GM23338 (cell line): ENCODE results near the gene UBXN7. TPM values are rescaled to one million over a fixed set of nuclear protein-coding genes. Genes with fewer than 3 reads are reported as not detected.

Source experiments
- ATAC-seq: fragments of 200-7000 bp; cut with Tn5 transposase; 3 replicates; pipeline ENCODE4 v1.9.1; 2020
- DNase-seq: peaks from one replicate; pipeline ENCODE4 v3.0.0-alpha.2; 2015; ENCODE audit warnings: low spot score
- H2AFZ ChIP-seq: fragments of 200-600 bp; sonication (generic); 2 replicates; pipeline ENCODE4 v1.8.0; 2016; ENCODE audit warnings: antibody characterized with exemption, mild to moderate bottlenecking, moderate library complexity
- H3F3A ChIP-seq: fragments of 200-600 bp; sonication (generic); replicated peaks from 2 replicates; pipeline ENCODE4 v1.8.0; 2017; ENCODE audit warnings: antibody characterized with exemption, mixed run types, low read depth
- H3K27ac ChIP-seq: fragments of 200-600 bp; sonication (generic); 2 replicates; pipeline ENCODE4 v1.6.1; 2016; ENCODE audit warnings: low read depth
- H3K27me3 ChIP-seq: fragments of 200-600 bp; sonication (generic); 2 replicates; pipeline ENCODE4 v1.8.0; 2016; ENCODE audit warnings: mild to moderate bottlenecking, mixed run types, moderate library complexity; ENCODE audit not compliant: insufficient read depth
- H3K36me3 ChIP-seq: fragments of 200-600 bp; sonication (generic); 2 replicates; pipeline ENCODE4 v1.8.0; 2016; ENCODE audit warnings: mild to moderate bottlenecking; ENCODE audit not compliant: insufficient read depth
- H3K4me1 ChIP-seq: fragments of 200-600 bp; sonication (generic); 2 replicates; pipeline ENCODE4 v1.8.0; 2016; ENCODE audit warnings: mild to moderate bottlenecking, moderate library complexity; ENCODE audit not compliant: insufficient read depth
- H3K4me2 ChIP-seq: fragments of 200-600 bp; sonication (generic); 2 replicates; pipeline ENCODE4 v1.7.1; 2017; ENCODE audit warnings: mixed run types
- H3K4me3 ChIP-seq: fragments of 200-600 bp; sonication (generic); 2 replicates; pipeline ENCODE4 v1.6.1; 2016; ENCODE audit warnings: mixed run types
- H3K79me2 ChIP-seq: fragments of 200-600 bp; sonication (generic); replicated peaks from 2 replicates; pipeline ENCODE4 v1.8.0; 2017; ENCODE audit warnings: mild to moderate bottlenecking; ENCODE audit not compliant: insufficient read depth
- H3K9me2 ChIP-seq: fragments of 200-600 bp; sonication (generic); 2 replicates; pipeline ENCODE4 v1.8.0; 2017; ENCODE audit not compliant: insufficient read depth
- H4K20me1 ChIP-seq: fragments of 200-600 bp; sonication (generic); replicated peaks from 2 replicates; pipeline ENCODE4 v1.8.0; 2017; ENCODE audit warnings: mild to moderate bottlenecking; ENCODE audit not compliant: insufficient read depth
- H3K27ac Mint-ChIP-seq: 2 replicates; pipeline ENCODE4 v1.8.0; 2020; ENCODE audit warnings: inconsistent platforms, mild to moderate bottlenecking, moderate library complexity, mixed read lengths
- H3K27me3 Mint-ChIP-seq: 3 replicates; pipeline ENCODE4 v1.8.0; 2022; ENCODE audit warnings: low read depth, mild to moderate bottlenecking, moderate library complexity, mixed read lengths, inconsistent platforms; ENCODE audit not compliant: insufficient read depth, poor library complexity
- H3K36me3 Mint-ChIP-seq: 3 replicates; pipeline ENCODE4 v1.8.0; 2021; ENCODE audit warnings: low read depth, mild to moderate bottlenecking, inconsistent platforms, moderate library complexity, mixed read lengths
- H3K4me1 Mint-ChIP-seq: 3 replicates; pipeline ENCODE4 v1.8.0; 2020; ENCODE audit warnings: mild to moderate bottlenecking, inconsistent platforms, mixed read lengths
- H3K4me3 Mint-ChIP-seq: 3 replicates; pipeline ENCODE4 v1.8.0; 2021; ENCODE audit warnings: moderate library complexity, mild to moderate bottlenecking, inconsistent platforms, mixed read lengths
- H3K9me3 Mint-ChIP-seq: 3 replicates; pipeline ENCODE4 v1.8.0; 2020; ENCODE audit warnings: moderate library complexity, mild to moderate bottlenecking, inconsistent platforms, mixed read lengths
- CTCF ChIP-seq, 2 experiments: fragments of 200-600 bp in 1 of 2; sonication (generic) in 1 of 2; conservative IDR thresholded peaks; 2 replicates each; pipeline versions ENCODE4 v1.5.1 to v1.6.1; 2016 to 2017; ENCODE audit warnings: antibody characterized with exemption in 2 of 2, low read depth in 2 of 2, mild to moderate bottlenecking in 2 of 2, moderate library complexity in 1 of 2
- EZH2 ChIP-seq: fragments of 200-600 bp; sonication (generic); IDR thresholded peaks from one replicate; pipeline ENCODE4 v1.8.0; 2017; ENCODE audit warnings: antibody characterized with exemption, mild to moderate bottlenecking, low read depth; ENCODE audit not compliant: unreplicated experiment
- EZH2phosphoT487 ChIP-seq: fragments of 200-600 bp; sonication (generic); IDR thresholded peaks from one replicate; pipeline ENCODE4 v1.8.1; 2018; ENCODE audit warnings: antibody characterized with exemption; ENCODE audit not compliant: unreplicated experiment
- POLR2AphosphoS5 ChIP-seq: IDR thresholded peaks from 2 replicates; pipeline ENCODE4 v1.6.1; 2016; ENCODE audit warnings: antibody characterized with exemption, low read depth
- REST ChIP-seq: IDR thresholded peaks from one replicate; pipeline ENCODE4 v1.6.1; 2018; ENCODE audit warnings: antibody characterized with exemption; ENCODE audit not compliant: unreplicated experiment
- STAT1 ChIP-seq: IDR thresholded peaks from one replicate; pipeline ENCODE4 v1.6.1; 2016; ENCODE audit warnings: antibody characterized with exemption; ENCODE audit not compliant: unreplicated experiment
- ZNF331 ChIP-seq: fragments of 250-450 bp; sonication (Bioruptor Pico); IDR thresholded peaks from 2 replicates; pipeline ENCODE4 v1.5.0; 2020; ENCODE audit warnings: low read depth, mild to moderate bottlenecking, moderate library complexity
- polyA plus RNA-seq: library from polyadenylated mRNA; unstranded; fragments of >200 nt; fragmentation: Nextera tagmentation; extraction: Ambion mirVana; gene quantifications from 2 replicates; pipeline ENCODE4 v1.2.1, GENCODE V29; 2016
- total RNA-seq: library from RNA; depleted of rRNA; stranded (reverse); fragments of >200 nt; shearing (Covaris generic); gene quantifications from 2 replicates; pipeline ENCODE4 v1.2.3, GENCODE V29; 2014

UBXN7 gene
- total and polyA plus RNA-seq, 2 experiments from 2014 or later: 37.9 to 46.2 TPM

- Histone ChIP-seq H3K4me3 (no peak overlapping the region), H3K9me2 (no peaks in the 10 kb centered on the region; the same call in 1 of the 2 replicates), H3K27me3 (no peaks in the 10 kb centered on the region), H3K79me2 (no peaks in the 10 kb centered on the region), H4K20me1 (no peaks in the 10 kb centered on the region), H3K27ac (no peak overlapping the region), H3F3A (0 out of 2 replicates have a peak, but pooled peaks cover 3% of the 10 kb centered on the region), H2AFZ (no peak overlapping the region), H3K36me3 (no peaks in the 10 kb centered on the region), H3K4me2 (no peak overlapping the region), H3K4me1 (no peaks in the 10 kb centered on the region)
- H3K36me3 Mint-ChIP-seq: peaks cover 8% of the 10 kb centered on the region; the same call in 2 of the 3 replicates
- H3K4me1 Mint-ChIP-seq: no peaks in the 10 kb centered on the region
- no peak for ATAC-seq
- peaks cover 7% of the 10 kb centered on the region for H3K27me3 Mint-ChIP-seq
- H3K9me3 Mint-ChIP-seq: no peaks in the 10 kb centered on the region
- DNase-seq: no peak
- TF ChIP-seq EZH2phosphoT487 (no peak), REST (no peak), CTCF (conservative IDR thresholded peaks at IDR 0.05; ENCODE audit: low read depth in 2 of 2) (no peak), EZH2 (no peak)
- 0 out of 2 replicates have a peak overlapping the region, but pooled peaks have one; percentile 47 for H3K27ac Mint-ChIP-seq
- no peak overlapping the region for H3K4me3 Mint-ChIP-seq
Observed at GRCh38 chr3:196463804-196464203, 31.6 kb upstream of the UBXN7 start.

GRCh38 chr3:196463478-196463756 is 31.2 kb upstream of the UBXN7 start:
- Mint-ChIP-seq H3K9me3 (no peaks in the 10 kb centered on the region), H3K27ac (no peak overlapping the region), H3K36me3 (peaks cover 7% of the 10 kb centered on the region; the same call in 2 of the 3 replicates), H3K27me3 (peaks cover 7% of the 10 kb centered on the region), H3K4me3 (no peak overlapping the region), H3K4me1 (no peaks in the 10 kb centered on the region)
- Histone ChIP-seq H3K36me3 (no peaks in the 10 kb centered on the region), H3K27ac (no peak overlapping the region), H3K4me1 (no peaks in the 10 kb centered on the region), H3K79me2 (no peaks in the 10 kb centered on the region), H3K9me2 (no peaks in the 10 kb centered on the region; the same call in 1 of the 2 replicates), H3K4me3 (no peak overlapping the region), H3F3A (0 out of 2 replicates have a peak, but pooled peaks cover 3% of the 10 kb centered on the region), H4K20me1 (no peaks in the 10 kb centered on the region), H3K27me3 (no peaks in the 10 kb centered on the region), H2AFZ (no peak overlapping the region), H3K4me2 (no peak overlapping the region)
- DNase-seq: no peak
- no peak for ATAC-seq
- TF ChIP-seq EZH2phosphoT487 (no peak), STAT1 (no peak), REST (no peak), EZH2 (no peak), ZNF331 (CRISPR knock-in tag) (no peak), POLR2AphosphoS5 (no peak), CTCF (conservative IDR thresholded peaks at IDR 0.05; ENCODE audit: low read depth in 2 of 2) (no peak)
